CD4-positive, alpha-beta memory T cell (primary cell): ENCODE data around the gene ADCY5. TPM values are rescaled to one million over a fixed set of nuclear protein-coding genes. Genes with fewer than 3 reads are reported as not detected.

Experiments used
- CTCF ChIA-PET: fragments of 350-600 bp; sonication (Branson Sonifier 250); formaldehyde crosslinking; loops from one replicate; lab custom pipeline; 2021; ENCODE audit warnings: inconsistent platforms; ENCODE audit not compliant: partially characterized antibody; lab: Charles Lee
- POLR2A ChIA-PET: fragments of 350-600 bp; sonication (Branson Sonifier 250); formaldehyde crosslinking; loops from one replicate; lab custom pipeline; 2021; ENCODE audit not compliant: partially characterized antibody; lab: Charles Lee
- DNase-seq, 5 donors: peaks; one replicate each; pipeline versions ENCODE4 v3.0.0 to v3.0.0-alpha.2; 2020 to 2022; ENCODE audit warnings: mixed read lengths in 1 of 5
- H3K27ac ChIP-seq: one replicate; pipeline ENCODE4 v1.7.0; 2013; ENCODE audit warnings: low read depth, low read length
- H3K27me3 ChIP-seq: 2 replicates; pipeline ENCODE4 v1.7.0; 2013; ENCODE audit warnings: mild to moderate bottlenecking, low read length, moderate library complexity; ENCODE audit not compliant: insufficient read depth
- H3K36me3 ChIP-seq: 2 replicates; pipeline ENCODE4 v1.7.0; 2013; ENCODE audit warnings: mild to moderate bottlenecking, low read length, moderate library complexity; ENCODE audit not compliant: insufficient read depth
- H3K4me1 ChIP-seq: 2 replicates; pipeline ENCODE4 v1.7.0; 2013; ENCODE audit warnings: mild to moderate bottlenecking, low read length, moderate library complexity; ENCODE audit not compliant: insufficient read depth
- H3K4me3 ChIP-seq, 2 donors: one replicate each; pipeline ENCODE4 v1.7.0; 2013; ENCODE audit warnings: low read length in 2 of 2, mild to moderate bottlenecking in 1 of 2
- H3K9me3 ChIP-seq, 2 donors: one replicate each; pipeline ENCODE4 v1.7.0; 2013; ENCODE audit warnings: low read length in 2 of 2, control low read depth in 1 of 2; ENCODE audit not compliant: control insufficient read depth in 1 of 2
- H3K27ac Mint-ChIP-seq, 7 donors: one replicate each; pipeline ENCODE4 v1.8.0; 2020 to 2021; ENCODE audit warnings: mixed read lengths in 7 of 7, mild to moderate bottlenecking in 6 of 7, inconsistent platforms in 3 of 7, moderate library complexity in 3 of 7
- H3K27me3 Mint-ChIP-seq, 2 donors: one replicate each; pipeline ENCODE4 v1.8.0; 2020 to 2021; ENCODE audit warnings: mixed read lengths in 2 of 2
- H3K36me3 Mint-ChIP-seq, 2 donors: one replicate each; pipeline ENCODE4 v1.8.0; 2020 to 2021; ENCODE audit warnings: mixed read lengths in 2 of 2, inconsistent platforms in 1 of 2, mild to moderate bottlenecking in 1 of 2
- H3K4me1 Mint-ChIP-seq, 4 donors: one replicate each; pipeline ENCODE4 v1.8.0; 2020 to 2021; ENCODE audit warnings: mixed read lengths in 4 of 4, mild to moderate bottlenecking in 1 of 4
- H3K4me3 Mint-ChIP-seq, 8 donors: one replicate each; pipeline ENCODE4 v1.8.0; 2020 to 2021; ENCODE audit warnings: mixed read lengths in 8 of 8, mild to moderate bottlenecking in 7 of 8, moderate library complexity in 6 of 8, inconsistent platforms in 3 of 8
- H3K9me3 Mint-ChIP-seq, 8 donors: one replicate each; pipeline ENCODE4 v1.8.0; 2020 to 2021; ENCODE audit warnings: mixed read lengths in 8 of 8, mild to moderate bottlenecking in 5 of 8, inconsistent platforms in 3 of 8, moderate library complexity in 1 of 8
- intact Hi-C: fragments of 100-400 bp; cut with micrococcal nuclease; formaldehyde crosslinking; loops from one replicate; pipeline ENCODE4 v1.15.1; 2023
- polyA plus RNA-seq, 2 donors: library from polyadenylated mRNA; unstranded; fragments of 300-500 nt; fragmentation: Illumina TruSeq; gene quantifications; one replicate each; pipeline ENCODE4 v1.2.3, GENCODE V29; 2021
- total RNA-seq, 2 experiments: library from RNA; stranded (reverse); gene quantifications; one replicate each; pipeline ENCODE4 v1.2.3, GENCODE V29; 2021

Gene ADCY5
- total and polyA plus RNA-seq, 4 experiments from 2014 or later = 0.11 TPM; not detected in 3

DNA sequence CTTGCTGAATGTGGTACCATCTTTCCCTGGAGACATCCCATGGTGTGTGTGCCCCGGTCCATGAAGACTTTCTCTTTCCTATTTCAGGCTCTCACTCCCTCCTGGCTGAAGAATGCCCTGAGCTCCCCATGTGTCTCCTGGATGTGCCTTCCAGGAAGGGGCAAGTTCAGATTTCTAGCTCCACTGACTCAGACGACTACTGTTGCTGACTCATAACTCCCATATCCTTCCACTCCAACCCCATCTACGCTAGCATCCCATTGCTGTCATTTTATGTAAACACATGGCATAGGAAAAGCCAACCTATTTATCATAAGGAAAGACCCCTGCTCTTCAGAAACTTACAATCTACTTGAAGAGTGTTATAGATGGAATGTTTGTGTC lies 95.0 kb downstream of the ADCY5 start:
- peaks cover 0 to 5% (median 1%) of the 10 kb centered on the region in 4 donors for H3K4me1 Mint-ChIP-seq
- H3K9me3 Mint-ChIP-seq = peaks cover 0 to 10% (median 3%) of the 10 kb centered on the region in 8 donors
- no peaks in the 10 kb centered on the region for H3K36me3 Mint-ChIP-seq
- peaks cover 25 to 29% of the 10 kb centered on the region in 2 donors for H3K27me3 Mint-ChIP-seq
- Histone ChIP-seq H3K27me3 (no peaks in the 10 kb centered on the region), H3K36me3 (no peaks in the 10 kb centered on the region), H3K4me1 (no peaks in the 10 kb centered on the region), H3K27ac (no peak overlapping the region), H3K9me3 (no peaks in the 10 kb centered on the region), H3K4me3 (no peak overlapping the region)
- H3K27ac Mint-ChIP-seq = no peak overlapping the region
- CTCF ChIA-PET = interaction anchor here (0.8 kb wide), 1 partner anchor 27 kb away, joined by 3 read pairs; no protein-coding TSS in a partner anchor
- no peak for DNase-seq
- intact Hi-C loops = no loop called here
- H3K4me3 Mint-ChIP-seq = no peak overlapping the region
- POLR2A ChIA-PET = no interaction called here

DNA sequence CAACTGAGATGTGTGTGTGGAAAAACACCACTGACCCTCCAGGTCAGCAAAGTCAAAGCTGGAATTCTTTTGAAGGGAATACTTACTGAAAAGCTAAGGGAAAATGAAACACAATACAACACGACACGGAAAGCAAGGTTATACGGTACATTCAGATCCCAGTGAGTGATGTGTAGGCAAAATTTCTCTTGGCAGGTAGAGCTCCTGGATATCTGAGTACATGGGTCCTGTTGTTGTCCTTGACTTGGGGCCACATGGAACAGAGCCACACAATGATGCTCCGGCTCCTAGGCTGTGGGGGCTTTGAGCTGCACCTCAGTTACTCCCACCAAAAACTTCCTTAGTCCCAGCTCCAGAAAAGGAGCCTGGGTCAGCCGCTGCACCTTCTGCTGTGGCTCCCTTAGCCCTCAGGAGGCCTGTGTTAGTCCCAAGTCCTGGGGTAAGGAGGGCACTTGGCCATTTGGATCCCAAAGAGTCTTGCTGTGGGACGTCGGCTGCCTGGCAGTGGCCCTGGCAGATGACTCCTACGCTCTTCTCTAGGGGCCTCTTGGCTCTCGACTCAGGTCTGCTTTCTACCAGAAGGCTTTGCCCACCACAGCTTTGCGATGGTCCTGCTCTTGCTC lies 95.6 kb downstream of the ADCY5 start:
- ChIA-PET CTCF (interaction anchor here (0.8 kb wide), 1 partner anchor 26 kb away, joined by 3 read pairs; no protein-coding TSS in a partner anchor), POLR2A (no interaction called here)
- peaks cover 0 to 6% (median 2%) of the 10 kb centered on the region in 4 donors for H3K4me1 Mint-ChIP-seq
- DNase-seq = peak in 1 of 5 donors; percentile 17
- H3K9me3 Mint-ChIP-seq = peaks cover 0 to 10% (median 3%) of the 10 kb centered on the region in 8 donors
- Histone ChIP-seq H3K4me3 (no peak overlapping the region), H3K27me3 (no peaks in the 10 kb centered on the region), H3K27ac (no peak overlapping the region), H3K36me3 (no peaks in the 10 kb centered on the region), H3K9me3 (no peaks in the 10 kb centered on the region), H3K4me1 (no peaks in the 10 kb centered on the region)
- no peak overlapping the region for H3K4me3 Mint-ChIP-seq
- intact Hi-C loops = no loop called here
- peaks cover 29 to 32% of the 10 kb centered on the region in 2 donors for H3K27me3 Mint-ChIP-seq
- no peak overlapping the region for H3K27ac Mint-ChIP-seq
- H3K36me3 Mint-ChIP-seq = no peaks in the 10 kb centered on the region

DNA sequence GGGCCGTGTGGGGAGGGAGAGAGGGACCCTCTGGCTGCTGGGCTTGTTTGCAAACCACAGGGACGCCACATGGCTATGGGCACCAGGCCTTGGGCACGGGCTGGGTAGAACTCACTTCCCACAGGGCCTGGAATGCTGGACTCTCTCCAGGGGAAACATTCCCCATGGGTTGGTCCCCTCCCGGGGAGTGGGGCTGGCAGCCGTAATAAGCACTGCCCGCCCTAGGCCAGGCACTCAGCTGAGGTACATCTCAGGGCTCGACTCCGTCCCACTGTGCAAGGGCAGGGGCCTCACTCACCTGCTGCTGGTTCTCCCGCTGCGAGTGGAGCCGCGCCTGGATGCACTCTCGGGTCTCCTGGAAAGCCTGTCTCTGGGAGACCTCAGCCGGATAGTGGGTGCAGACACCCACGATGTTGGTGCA lies 96.7 kb downstream of the ADCY5 start:
- POLR2A ChIA-PET = no interaction called here

DNA sequence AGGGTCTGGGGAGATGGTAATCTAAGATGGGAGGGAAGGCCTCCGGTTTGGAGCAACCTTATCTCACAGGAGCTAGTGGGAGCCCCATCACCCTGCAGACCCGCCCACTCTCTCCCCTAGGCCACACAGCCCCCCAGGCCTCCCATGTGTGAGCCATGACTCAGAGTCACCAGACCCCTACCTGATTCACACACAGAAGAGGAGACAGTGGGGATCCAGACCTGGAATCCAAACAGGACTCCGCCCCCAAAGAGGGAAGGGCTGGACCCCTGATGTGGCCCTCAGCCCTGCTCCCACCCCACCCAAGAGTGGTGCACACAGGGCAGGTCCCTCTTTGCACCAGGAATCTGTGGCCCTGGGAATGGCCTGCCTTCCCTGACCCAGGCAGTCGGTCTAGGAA lies 97.4 kb downstream of the ADCY5 start:
- peaks cover 0 to 6% (median 4%) of the 10 kb centered on the region in 4 donors for H3K4me1 Mint-ChIP-seq
- no peaks in the 10 kb centered on the region for H3K9me3 ChIP-seq
- no peak overlapping the region for H3K4me3 ChIP-seq
- no peak overlapping the region for H3K4me3 Mint-ChIP-seq
- no peaks in the 10 kb centered on the region for H3K4me1 ChIP-seq
- POLR2A ChIA-PET = no interaction called here
- H3K9me3 Mint-ChIP-seq = peaks cover 0 to 10% (median 3%) of the 10 kb centered on the region in 8 donors
- no peak for DNase-seq
- H3K36me3 ChIP-seq = no peaks in the 10 kb centered on the region
- no peak overlapping the region for H3K27ac Mint-ChIP-seq
- no peak overlapping the region for H3K27ac ChIP-seq
- CTCF ChIA-PET = no interaction called here
- H3K27me3 ChIP-seq = no peaks in the 10 kb centered on the region
- H3K27me3 Mint-ChIP-seq = peaks cover 25 to 37% of the 10 kb centered on the region in 2 donors
- intact Hi-C loops = no loop called here
- H3K36me3 Mint-ChIP-seq = no peaks in the 10 kb centered on the region

More for the DNA sequence above, 96.7 kb downstream of the ADCY5 start:
- Histone ChIP-seq H3K4me3 (no peak overlapping the region), H3K36me3 (no peaks in the 10 kb centered on the region), H3K27ac (no peak overlapping the region), H3K4me1 (no peaks in the 10 kb centered on the region), H3K9me3 (no peaks in the 10 kb centered on the region), H3K27me3 (no peaks in the 10 kb centered on the region)
- Mint-ChIP-seq H3K9me3 (peaks cover 0 to 10% (median 3%) of the 10 kb centered on the region in 8 donors), H3K4me1 (peaks cover 0 to 6% (median 4%) of the 10 kb centered on the region in 4 donors), H3K4me3 (no peak overlapping the region), H3K27me3 (peaks cover 25 to 37% of the 10 kb centered on the region in 2 donors), H3K36me3 (no peaks in the 10 kb centered on the region), H3K27ac (no peak overlapping the region)
- CTCF ChIA-PET = interaction anchor here (0.5 kb wide), 1 partner anchor 11 kb away, joined by 3 read pairs; no protein-coding TSS in a partner anchor
- intact Hi-C loops = no loop called here
- DNase-seq = no peak

DNA sequence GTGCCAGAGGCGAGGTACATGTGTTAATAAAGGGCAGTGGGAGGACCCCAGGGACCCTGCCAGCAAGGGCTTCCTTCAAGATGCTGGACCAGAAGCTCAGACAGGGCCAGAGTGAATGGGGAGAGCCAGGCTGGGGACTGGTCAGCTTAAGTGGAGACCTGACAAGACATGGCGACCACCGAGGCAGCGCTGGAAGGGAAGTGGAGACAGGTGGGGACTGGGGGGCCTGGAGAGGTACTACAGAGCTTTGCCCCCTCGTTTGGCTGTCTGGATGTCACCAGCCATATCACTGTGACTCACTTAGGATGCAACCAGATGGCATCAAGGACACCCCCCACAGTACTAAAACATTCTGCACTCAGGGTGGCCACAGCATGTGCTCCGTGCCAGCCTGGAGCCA lies 97.9 kb downstream of the ADCY5 start:
- CTCF ChIA-PET = no interaction called here
- H3K27me3 ChIP-seq = no peaks in the 10 kb centered on the region
- H3K27ac Mint-ChIP-seq = no peak overlapping the region
- H3K9me3 ChIP-seq = no peaks in the 10 kb centered on the region
- H3K4me3 Mint-ChIP-seq = no peak overlapping the region
- intact Hi-C loops = no loop called here
- no peak overlapping the region for H3K27ac ChIP-seq
- DNase-seq = no peak
- H3K9me3 Mint-ChIP-seq = peaks cover 0 to 10% (median 3%) of the 10 kb centered on the region in 8 donors
- peaks cover 0 to 6% (median 4%) of the 10 kb centered on the region in 4 donors for H3K4me1 Mint-ChIP-seq
- H3K27me3 Mint-ChIP-seq = peaks cover 25 to 37% of the 10 kb centered on the region in 2 donors
- H3K36me3 Mint-ChIP-seq = no peaks in the 10 kb centered on the region
- H3K4me3 ChIP-seq = no peak overlapping the region
- POLR2A ChIA-PET = no interaction called here
- H3K36me3 ChIP-seq = no peaks in the 10 kb centered on the region
- H3K4me1 ChIP-seq = no peaks in the 10 kb centered on the region

DNA sequence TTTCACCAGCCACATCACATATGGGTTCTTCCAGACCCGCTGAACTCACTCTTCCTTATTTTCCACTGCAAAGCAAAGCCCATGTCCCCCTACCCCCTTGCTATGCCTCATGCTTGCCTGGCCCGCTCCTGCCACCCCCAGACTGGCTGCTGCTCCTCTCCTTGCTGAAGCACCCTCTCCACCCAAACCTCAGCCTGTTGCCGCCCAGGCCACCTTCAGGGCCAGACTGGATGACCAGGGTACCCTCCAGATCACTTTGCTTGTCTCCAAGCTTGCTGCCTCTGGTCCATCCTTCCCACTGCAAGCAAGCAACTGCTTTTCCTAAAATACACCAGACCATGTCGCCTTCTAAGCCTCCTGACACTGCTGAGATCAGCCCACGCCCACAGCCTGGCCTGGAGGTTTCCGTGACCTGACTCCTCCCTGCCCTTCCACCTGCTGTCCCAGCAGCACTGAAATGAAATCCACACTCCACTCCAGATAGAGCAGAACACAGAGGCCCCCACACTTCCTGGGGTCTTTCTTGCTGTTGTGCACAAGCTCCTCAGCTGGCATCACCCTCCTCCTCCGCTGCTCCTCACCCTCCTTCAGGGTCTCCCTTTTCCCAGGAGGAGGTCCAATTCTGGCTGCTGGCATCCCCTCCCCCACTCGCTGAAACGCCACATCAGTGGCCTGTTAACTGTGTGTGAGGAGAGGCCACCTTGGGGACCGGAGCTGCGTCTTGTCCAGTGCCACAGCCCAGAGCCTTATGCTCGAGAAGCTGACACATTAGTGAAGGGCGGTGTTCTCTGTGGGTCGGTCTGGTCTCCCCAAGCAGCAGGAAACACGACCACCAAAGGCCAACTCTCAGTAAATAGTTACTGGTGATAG lies 99.1 kb downstream of the ADCY5 start:
- no peaks in the 10 kb centered on the region for H3K9me3 ChIP-seq
- H3K27me3 ChIP-seq = no peaks in the 10 kb centered on the region
- no peaks in the 10 kb centered on the region for H3K36me3 Mint-ChIP-seq
- no peak overlapping the region for H3K27ac ChIP-seq
- no peaks in the 10 kb centered on the region for H3K4me1 ChIP-seq
- peak overlapping the region in 1 of 7 donors; percentile 81 for H3K27ac Mint-ChIP-seq
- H3K9me3 Mint-ChIP-seq = peaks cover 0 to 7% (median 3%) of the 10 kb centered on the region in 8 donors
- no peaks in the 10 kb centered on the region for H3K36me3 ChIP-seq
- peak overlapping the region in 2 of 8 donors; percentile 20 to 73 for H3K4me3 Mint-ChIP-seq
- peaks cover 0 to 6% (median 4%) of the 10 kb centered on the region in 4 donors for H3K4me1 Mint-ChIP-seq
- ChIA-PET CTCF (no interaction called here), POLR2A (no interaction called here)
- H3K27me3 Mint-ChIP-seq = peaks cover 25 to 37% of the 10 kb centered on the region in 2 donors
- H3K4me3 ChIP-seq = no peak overlapping the region
- intact Hi-C loops = no loop called here
- DNase-seq = no peak

DNA sequence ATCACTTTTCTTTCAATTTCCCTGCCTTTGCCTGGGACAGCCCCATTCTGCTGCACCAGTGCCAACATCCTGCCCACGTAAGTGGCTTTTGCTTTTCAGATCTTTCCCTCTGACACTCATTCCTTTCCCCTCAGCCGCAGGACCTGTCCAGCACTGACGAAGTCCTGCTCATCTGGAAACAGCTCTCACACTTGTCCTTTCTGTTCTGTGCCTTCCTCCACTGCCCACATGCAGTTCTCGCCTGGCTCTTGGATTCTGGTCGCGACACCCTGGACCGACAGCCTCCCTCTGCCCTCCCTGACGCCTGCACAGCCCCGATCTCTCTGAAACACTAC lies 99.7 kb downstream of the ADCY5 start:
- CTCF ChIA-PET = no interaction called here
- POLR2A ChIA-PET = no interaction called here
- H3K27me3 ChIP-seq = no peaks in the 10 kb centered on the region
- H3K36me3 Mint-ChIP-seq = no peaks in the 10 kb centered on the region
- H3K4me3 ChIP-seq = no peak overlapping the region
- no peak for DNase-seq
- H3K9me3 Mint-ChIP-seq = peaks cover 0 to 2% (median 0%) of the 10 kb centered on the region in 8 donors
- peaks cover 0 to 6% (median 4%) of the 10 kb centered on the region in 4 donors for H3K4me1 Mint-ChIP-seq
- H3K4me3 Mint-ChIP-seq = peak overlapping the region in 1 of 8 donors; percentile 73
- intact Hi-C loops = no loop called here
- peak overlapping the region in 1 of 7 donors; percentile 81 for H3K27ac Mint-ChIP-seq
- no peaks in the 10 kb centered on the region for H3K4me1 ChIP-seq
- H3K36me3 ChIP-seq = no peaks in the 10 kb centered on the region
- H3K27me3 Mint-ChIP-seq = peaks cover 25 to 34% of the 10 kb centered on the region in 2 donors
- H3K27ac ChIP-seq = no peak overlapping the region
- no peaks in the 10 kb centered on the region for H3K9me3 ChIP-seq
